Measurements from ENCODE around the gene CLSTN1.

CLSTN1 gene

GRCh38 chr1:9711466-9712020 is 112.2 kb downstream of the CLSTN1 start:
- no peak for ATAC-seq (ENCODE audit: insufficient read depth, low read depth)
- no peak for DNase-seq
- H4K20me1 ChIP-seq (ENCODE audit: insufficient read depth, low read length) = 0 out of 2 replicates have a peak, but pooled peaks cover 6% of the 10 kb centered on the region
- H3K4me3 ChIP-seq (ENCODE audit: low read depth in 1 of 2, low read length in 2 of 2) = no peak overlapping the region
- no peak overlapping the region for H2AFZ ChIP-seq (ENCODE audit: low read depth, low read length)
- no peak for TF ChIP-seq EZH2 (IDR thresholded peaks at IDR 0.05; ENCODE audit: borderline replicate concordance, low read depth, low read length, severe bottlenecking)
- TF ChIP-seq, protein P1, sequence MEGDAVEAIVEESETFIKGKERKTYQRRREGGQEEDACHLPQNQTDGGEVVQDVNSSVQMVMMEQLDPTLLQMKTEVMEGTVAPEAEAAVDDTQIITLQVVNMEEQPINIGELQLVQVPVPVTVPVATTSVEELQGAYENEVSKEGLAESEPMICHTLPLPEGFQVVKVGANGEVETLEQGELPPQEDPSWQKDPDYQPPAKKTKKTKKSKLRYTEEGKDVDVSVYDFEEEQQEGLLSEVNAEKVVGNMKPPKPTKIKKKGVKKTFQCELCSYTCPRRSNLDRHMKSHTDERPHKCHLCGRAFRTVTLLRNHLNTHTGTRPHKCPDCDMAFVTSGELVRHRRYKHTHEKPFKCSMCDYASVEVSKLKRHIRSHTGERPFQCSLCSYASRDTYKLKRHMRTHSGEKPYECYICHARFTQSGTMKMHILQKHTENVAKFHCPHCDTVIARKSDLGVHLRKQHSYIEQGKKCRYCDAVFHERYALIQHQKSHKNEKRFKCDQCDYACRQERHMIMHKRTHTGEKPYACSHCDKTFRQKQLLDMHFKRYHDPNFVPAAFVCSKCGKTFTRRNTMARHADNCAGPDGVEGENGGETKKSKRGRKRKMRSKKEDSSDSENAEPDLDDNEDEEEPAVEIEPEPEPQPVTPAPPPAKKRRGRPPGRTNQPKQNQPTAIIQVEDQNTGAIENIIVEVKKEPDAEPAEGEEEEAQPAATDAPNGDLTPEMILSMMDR (IDR thresholded peaks at IDR 0.05; ENCODE audit: borderline replicate concordance, extremely low read depth, low read length, poor library complexity, severe bottlenecking) = no peak
- H3K4me1 ChIP-seq (ENCODE audit: insufficient read depth, low read length) = peaks cover 20% of the 10 kb centered on the region
- peaks cover 64% of the 10 kb centered on the region for H3K79me2 ChIP-seq (ENCODE audit: insufficient read depth, low read length)
- H3K27me3 ChIP-seq (ENCODE audit: insufficient read depth, low read length, poor library complexity) = no peaks in the 10 kb centered on the region
- H3K27ac ChIP-seq (ENCODE audit: low read length) = no peak overlapping the region
- H3K9me3 ChIP-seq (ENCODE audit: insufficient read depth, low read length, severe bottlenecking) = no peaks in the 10 kb centered on the region
- H3K36me3 ChIP-seq (ENCODE audit: insufficient read depth, low read length) = peaks cover 71% of the 10 kb centered on the region
- H3K9ac ChIP-seq (ENCODE audit: low read depth, low read length) = no peak overlapping the region
- no peak overlapping the region for H3K4me2 ChIP-seq (ENCODE audit: insufficient read depth, low read length)

GRCh38 chr1:9710037-9710436 is 113.7 kb downstream of the CLSTN1 start:
- H3K4me1 ChIP-seq (ENCODE audit: insufficient read depth, low read length) = peaks cover 5% of the 10 kb centered on the region
- H3K79me2 ChIP-seq (ENCODE audit: insufficient read depth, low read length) = peaks cover 63% of the 10 kb centered on the region
- DNase-seq (no peak), ATAC-seq (ENCODE audit: insufficient read depth, low read depth) (no peak)
- no peak overlapping the region for H2AFZ ChIP-seq (ENCODE audit: low read depth, low read length)
- H3K27ac ChIP-seq (ENCODE audit: low read length) = peak overlapping the region; percentile 30; the same call in 1 of the 2 replicates
- no peak overlapping the region for H3K4me2 ChIP-seq (ENCODE audit: insufficient read depth, low read length)
- no peaks in the 10 kb centered on the region for H3K9me3 ChIP-seq (ENCODE audit: insufficient read depth, low read length, severe bottlenecking)
- no peaks in the 10 kb centered on the region for H3K27me3 ChIP-seq (ENCODE audit: insufficient read depth, low read length, poor library complexity)
- peaks cover 55% of the 10 kb centered on the region for H3K36me3 ChIP-seq (ENCODE audit: insufficient read depth, low read length)
- H3K9ac ChIP-seq (ENCODE audit: low read depth, low read length) = no peak overlapping the region
- H3K4me3 ChIP-seq (ENCODE audit: low read depth in 1 of 2, low read length in 2 of 2) = no peak overlapping the region
- no peak for TF ChIP-seq EZH2 (IDR thresholded peaks at IDR 0.05; ENCODE audit: borderline replicate concordance, low read depth, low read length, severe bottlenecking)
- TF ChIP-seq, protein P1 (IDR thresholded peaks at IDR 0.05; ENCODE audit: borderline replicate concordance, extremely low read depth, low read length, poor library complexity, severe bottlenecking) = no peak
- H4K20me1 ChIP-seq (ENCODE audit: insufficient read depth, low read length) = no peaks in the 10 kb centered on the region

- H2AFZ ChIP-seq (ENCODE audit: low read depth, low read length) = no peak overlapping the region
- H3K4me3 ChIP-seq (ENCODE audit: low read depth in 1 of 2, low read length in 2 of 2) = no peak overlapping the region
- H3K4me1 ChIP-seq (ENCODE audit: insufficient read depth, low read length) = peaks cover 29% of the 10 kb centered on the region
- H4K20me1 ChIP-seq (ENCODE audit: insufficient read depth, low read length) = no peaks in the 10 kb centered on the region
- no peak overlapping the region for H3K4me2 ChIP-seq (ENCODE audit: insufficient read depth, low read length)
- H3K79me2 ChIP-seq (ENCODE audit: insufficient read depth, low read length) = peaks cover 87% of the 10 kb centered on the region
- no peaks in the 10 kb centered on the region for H3K9me3 ChIP-seq (ENCODE audit: insufficient read depth, low read length, severe bottlenecking)
- no peak for ATAC-seq (ENCODE audit: insufficient read depth, low read depth)
- H3K27me3 ChIP-seq (ENCODE audit: insufficient read depth, low read length, poor library complexity) = no peaks in the 10 kb centered on the region
- H3K9ac ChIP-seq (ENCODE audit: low read depth, low read length) = no peak overlapping the region
- H3K36me3 ChIP-seq (ENCODE audit: insufficient read depth, low read length) = peaks cover 48% of the 10 kb centered on the region
- TF ChIP-seq, protein P1 (IDR thresholded peaks at IDR 0.05; ENCODE audit: borderline replicate concordance, extremely low read depth, low read length, poor library complexity, severe bottlenecking) = no peak
- no peak for TF ChIP-seq EZH2 (IDR thresholded peaks at IDR 0.05; ENCODE audit: borderline replicate concordance, low read depth, low read length, severe bottlenecking)
- no peak for DNase-seq
- H3K27ac ChIP-seq (ENCODE audit: low read length) = no peak overlapping the region
Observed at GRCh38 chr1:9706178-9706577, 117.6 kb downstream of the CLSTN1 start.
